ENCODE data around the gene RBP5.

The RBP5 gene

GRCh38 chr12:7156259-7157197 lies 27.8 kb upstream of the RBP5 start:
- Histone ChIP-seq H4K20me1 (ENCODE audit: insufficient read depth, low read length) (no peaks in the 10 kb centered on the region), H3K27me3 (ENCODE audit: low read depth, low read length) (no peaks in the 10 kb centered on the region), H2AFZ (ENCODE audit: low read depth, low read length) (no peak overlapping the region), H3K27ac (ENCODE audit: low read length) (no peak overlapping the region), H3K9me3 (ENCODE audit: insufficient read depth, low read length) (no peaks in the 10 kb centered on the region), H3K9ac (ENCODE audit: low read length) (no peak overlapping the region), H3K79me2 (ENCODE audit: low read length) (no peaks in the 10 kb centered on the region), H3K4me3 (ENCODE audit: low read length) (no peak overlapping the region), H3K36me3 (replicated peaks; ENCODE audit: low read depth, low read length) (no peaks in the 10 kb centered on the region), H3K4me2 (ENCODE audit: low read length) (no peak overlapping the region), H3K4me1 (ENCODE audit: low read length) (no peaks in the 10 kb centered on the region)
- TF ChIP-seq EZH2phosphoT487 (IDR thresholded peaks at IDR 0.05; ENCODE audit: low read depth) = no peak
- TF ChIP-seq CTCF (IDR thresholded peaks at IDR 0.05; ENCODE audit: low read depth, low read length) = no peak

GRCh38 chr12:7155471-7156034 lies 26.9 kb upstream of the RBP5 start:
- Histone ChIP-seq H3K9ac (ENCODE audit: low read length) (no peak overlapping the region), H3K4me1 (ENCODE audit: low read length) (no peaks in the 10 kb centered on the region), H2AFZ (ENCODE audit: low read depth, low read length) (no peak overlapping the region), H3K4me3 (ENCODE audit: low read length) (no peak overlapping the region), H3K27ac (ENCODE audit: low read length) (no peak overlapping the region), H3K9me3 (ENCODE audit: insufficient read depth, low read length) (no peaks in the 10 kb centered on the region), H3K27me3 (ENCODE audit: low read depth, low read length) (no peaks in the 10 kb centered on the region), H3K79me2 (ENCODE audit: low read length) (no peaks in the 10 kb centered on the region), H4K20me1 (ENCODE audit: insufficient read depth, low read length) (no peaks in the 10 kb centered on the region), H3K36me3 (replicated peaks; ENCODE audit: low read depth, low read length) (no peaks in the 10 kb centered on the region), H3K4me2 (ENCODE audit: low read length) (no peak overlapping the region)
- no peak for TF ChIP-seq EZH2phosphoT487 (IDR thresholded peaks at IDR 0.05; ENCODE audit: low read depth)
- TF ChIP-seq CTCF (IDR thresholded peaks at IDR 0.05; ENCODE audit: low read depth, low read length) = no peak

GRCh38 chr12:7154901-7155470 lies 26.3 kb upstream of the RBP5 start:
- Histone ChIP-seq H3K4me1 (ENCODE audit: low read length) (no peaks in the 10 kb centered on the region), H3K9ac (ENCODE audit: low read length) (no peak overlapping the region), H3K36me3 (replicated peaks; ENCODE audit: low read depth, low read length) (no peaks in the 10 kb centered on the region), H3K9me3 (ENCODE audit: insufficient read depth, low read length) (no peaks in the 10 kb centered on the region), H3K79me2 (ENCODE audit: low read length) (no peaks in the 10 kb centered on the region), H4K20me1 (ENCODE audit: insufficient read depth, low read length) (no peaks in the 10 kb centered on the region), H3K27me3 (ENCODE audit: low read depth, low read length) (no peaks in the 10 kb centered on the region), H3K4me3 (ENCODE audit: low read length) (no peak overlapping the region), H3K4me2 (ENCODE audit: low read length) (no peak overlapping the region), H3K27ac (ENCODE audit: low read length) (no peak overlapping the region), H2AFZ (ENCODE audit: low read depth, low read length) (no peak overlapping the region)
- no peak for TF ChIP-seq EZH2phosphoT487 (IDR thresholded peaks at IDR 0.05; ENCODE audit: low read depth)
- TF ChIP-seq CTCF (IDR thresholded peaks at IDR 0.05; ENCODE audit: low read depth, low read length) = no peak

- no peak for TF ChIP-seq EZH2phosphoT487 (IDR thresholded peaks at IDR 0.05; ENCODE audit: low read depth)
- TF ChIP-seq CTCF (IDR thresholded peaks at IDR 0.05; ENCODE audit: low read depth, low read length) = no peak
- no peak overlapping the region for H2AFZ ChIP-seq (ENCODE audit: low read depth, low read length)
- H3K4me3 ChIP-seq (ENCODE audit: low read length) = no peak overlapping the region
- no peaks in the 10 kb centered on the region for H3K36me3 ChIP-seq (replicated peaks; ENCODE audit: low read depth, low read length)
- H3K4me2 ChIP-seq (ENCODE audit: low read length) = no peak overlapping the region
- H3K79me2 ChIP-seq (ENCODE audit: low read length) = no peaks in the 10 kb centered on the region
- no peak overlapping the region for H3K9ac ChIP-seq (ENCODE audit: low read length)
- H3K4me1 ChIP-seq (ENCODE audit: low read length) = no peaks in the 10 kb centered on the region
- no peaks in the 10 kb centered on the region for H4K20me1 ChIP-seq (ENCODE audit: insufficient read depth, low read length)
- no peaks in the 10 kb centered on the region for H3K27me3 ChIP-seq (ENCODE audit: low read depth, low read length)
- no peak overlapping the region for H3K27ac ChIP-seq (ENCODE audit: low read length)
- H3K9me3 ChIP-seq (ENCODE audit: insufficient read depth, low read length) = no peaks in the 10 kb centered on the region
These were observed 25.4 kb upstream of the RBP5 start for GRCh38 chr12:7154042-7154441.
